NOMO-1 treated with DMSO at 0.1 percent for 48 hours (cell line): Measurements from ENCODE around the gene UTP11.

Source experiments
- DNase-seq: peaks from one replicate; lab custom pipeline; 2025; ENCODE audit not compliant: unreplicated experiment; lab: John Stamatoyannopoulos, UW

Gene UTP11

GRCh38 chr1:38045401-38046332, 33.1 kb downstream of the UTP11 start:
- DNase-seq, result no peak

GRCh38 chr1:38046333-38046883, 33.9 kb downstream of the UTP11 start, which contains the start of gene POU3F1:
Gene POU3F1, minus strand, starts transcription at chr1:38046793. Its CDS starts 50 bp downstream, at chr1:38046743.
- no peak for DNase-seq

GRCh38 chr1:38046884-38047602, 34.5 kb downstream of the UTP11 start:
- peak; percentile 60 for DNase-seq

- no peak for DNase-seq
Measured at GRCh38 chr1:38047603-38048141, 35.1 kb downstream of the UTP11 start.

- no peak for DNase-seq
Measured at GRCh38 chr1:38050397-38051078, 38.0 kb downstream of the UTP11 start.

- DNase-seq, result no peak
Measured at GRCh38 chr1:38051079-38051543, 38.6 kb downstream of the UTP11 start.

- no peak for DNase-seq
Measured at GRCh38 chr1:38052750-38053415, 40.3 kb downstream of the UTP11 start.

GRCh38 chr1:38053416-38054091, 41.0 kb downstream of the UTP11 start:
- no peak for DNase-seq

- DNase-seq, result no peak
Measured at GRCh38 chr1:38055398-38055797, 42.9 kb downstream of the UTP11 start.

- no peak for DNase-seq
Measured at GRCh38 chr1:38055965-38056364, 43.4 kb downstream of the UTP11 start.

GRCh38 chr1:38059635-38060250, 47.2 kb downstream of the UTP11 start:
- DNase-seq, result no peak

GRCh38 chr1:38060498-38060897, 48.0 kb downstream of the UTP11 start:
- DNase-seq, result no peak

GRCh38 chr1:38061290-38061689, 48.8 kb downstream of the UTP11 start:
- DNase-seq, result no peak

- DNase-seq, result no peak
Measured at GRCh38 chr1:38061883-38062328, 49.4 kb downstream of the UTP11 start.

GRCh38 chr1:38062361-38063288, 50.1 kb downstream of the UTP11 start:
- DNase-seq, result no peak

GRCh38 chr1:38063616-38064015, 51.1 kb downstream of the UTP11 start:
- DNase-seq, result no peak

GRCh38 chr1:38064197-38064903, 51.8 kb downstream of the UTP11 start:
- no peak for DNase-seq
